NCI-H524 treated with DMSO at 0.1 percent for 48 hours (cell line): ENCODE results near the gene FTO.

ENCODE experiments used
- DNase-seq: peaks from one replicate; lab custom pipeline; 2025; lab: John Stamatoyannopoulos, UW

Gene FTO

GRCh38 chr16:53966821-53967571 is 263.0 kb downstream of the FTO start:
- peak; percentile 90 for DNase-seq

- DNase-seq = no peak
Measured at GRCh38 chr16:53967572-53967971, 263.6 kb downstream of the FTO start.

GRCh38 chr16:53968454-53968853 is 264.5 kb downstream of the FTO start:
- DNase-seq = no peak

- DNase-seq = no peak
Measured at GRCh38 chr16:53968896-53969295, 264.9 kb downstream of the FTO start.

- DNase-seq = no peak
Measured at GRCh38 chr16:53971616-53972015, 267.7 kb downstream of the FTO start.

- no peak for DNase-seq
Measured at GRCh38 chr16:53973021-53973420, 269.1 kb downstream of the FTO start.

GRCh38 chr16:53974484-53975080 is 270.6 kb downstream of the FTO start:
- no peak for DNase-seq

GRCh38 chr16:53980675-53981074 is 276.7 kb downstream of the FTO start:
- DNase-seq = no peak

GRCh38 chr16:53982631-53983042 is 278.7 kb downstream of the FTO start:
- DNase-seq = no peak

GRCh38 chr16:53984936-53985335 is 281.0 kb downstream of the FTO start:
- DNase-seq = no peak

- DNase-seq = no peak
Measured at GRCh38 chr16:53985861-53986260, 281.9 kb downstream of the FTO start.

GRCh38 chr16:53986793-53987192 is 282.8 kb downstream of the FTO start:
- DNase-seq = no peak

GRCh38 chr16:53988136-53988535 is 284.2 kb downstream of the FTO start:
- no peak for DNase-seq

- no peak for DNase-seq
Measured at GRCh38 chr16:53989597-53989996, 285.6 kb downstream of the FTO start.

- no peak for DNase-seq
Measured at GRCh38 chr16:53991754-53992378, 287.9 kb downstream of the FTO start.

- DNase-seq = no peak
Measured at GRCh38 chr16:53995378-53995777, 291.4 kb downstream of the FTO start.

- no peak for DNase-seq
Measured at GRCh38 chr16:53996961-53997360, 293.0 kb downstream of the FTO start.

- no peak for DNase-seq
Measured at GRCh38 chr16:53998024-53998810, 294.3 kb downstream of the FTO start.

- DNase-seq = no peak
Measured at GRCh38 chr16:53998966-53999522, 295.1 kb downstream of the FTO start.

- DNase-seq = no peak
Measured at GRCh38 chr16:53999841-54000240, 295.9 kb downstream of the FTO start.

GRCh38 chr16:54000361-54000760 is 296.4 kb downstream of the FTO start:
- no peak for DNase-seq

GRCh38 chr16:54006693-54007092 is 302.7 kb downstream of the FTO start:
- DNase-seq = no peak
